22Rv1 (cell line): ENCODE measurements around the gene YPEL5.

ENCODE experiments used
- H3K27ac ChIP-seq: fragments of 450-650 bp; 2 replicates; pipeline ENCODE4 v1.5.1; 2017
- ZFX ChIP-seq: fragments of 450-650 bp; IDR thresholded peaks from 2 replicates; pipeline ENCODE4 v1.6.1; 2017; ENCODE audit warnings: antibody characterized with exemption, borderline replicate concordance
- TF ChIP-seq, protein P1 (sequence below): fragments of 450-650 bp; IDR thresholded peaks from 2 replicates; pipeline ENCODE4 v1.5.1; 2017; ENCODE audit warnings: mild to moderate bottlenecking

The YPEL5 gene

GRCh38 chr2:30149513-30149912, 2.7 kb downstream of the YPEL5 start:
- TF ChIP-seq, protein P1, sequence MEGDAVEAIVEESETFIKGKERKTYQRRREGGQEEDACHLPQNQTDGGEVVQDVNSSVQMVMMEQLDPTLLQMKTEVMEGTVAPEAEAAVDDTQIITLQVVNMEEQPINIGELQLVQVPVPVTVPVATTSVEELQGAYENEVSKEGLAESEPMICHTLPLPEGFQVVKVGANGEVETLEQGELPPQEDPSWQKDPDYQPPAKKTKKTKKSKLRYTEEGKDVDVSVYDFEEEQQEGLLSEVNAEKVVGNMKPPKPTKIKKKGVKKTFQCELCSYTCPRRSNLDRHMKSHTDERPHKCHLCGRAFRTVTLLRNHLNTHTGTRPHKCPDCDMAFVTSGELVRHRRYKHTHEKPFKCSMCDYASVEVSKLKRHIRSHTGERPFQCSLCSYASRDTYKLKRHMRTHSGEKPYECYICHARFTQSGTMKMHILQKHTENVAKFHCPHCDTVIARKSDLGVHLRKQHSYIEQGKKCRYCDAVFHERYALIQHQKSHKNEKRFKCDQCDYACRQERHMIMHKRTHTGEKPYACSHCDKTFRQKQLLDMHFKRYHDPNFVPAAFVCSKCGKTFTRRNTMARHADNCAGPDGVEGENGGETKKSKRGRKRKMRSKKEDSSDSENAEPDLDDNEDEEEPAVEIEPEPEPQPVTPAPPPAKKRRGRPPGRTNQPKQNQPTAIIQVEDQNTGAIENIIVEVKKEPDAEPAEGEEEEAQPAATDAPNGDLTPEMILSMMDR, result no peak
- TF ChIP-seq ZFX, result no peak
- H3K27ac ChIP-seq, result no peak overlapping the region

GRCh38 chr2:30149976-30150375, 3.2 kb downstream of the YPEL5 start:
- no peak overlapping the region for H3K27ac ChIP-seq
- TF ChIP-seq, protein P1, result no peak
- TF ChIP-seq ZFX, result no peak

- no peak overlapping the region for H3K27ac ChIP-seq
- TF ChIP-seq, protein P1, result no peak
- TF ChIP-seq ZFX, result no peak
Measured at GRCh38 chr2:30150786-30151185, 4.0 kb downstream of the YPEL5 start.

DNA sequence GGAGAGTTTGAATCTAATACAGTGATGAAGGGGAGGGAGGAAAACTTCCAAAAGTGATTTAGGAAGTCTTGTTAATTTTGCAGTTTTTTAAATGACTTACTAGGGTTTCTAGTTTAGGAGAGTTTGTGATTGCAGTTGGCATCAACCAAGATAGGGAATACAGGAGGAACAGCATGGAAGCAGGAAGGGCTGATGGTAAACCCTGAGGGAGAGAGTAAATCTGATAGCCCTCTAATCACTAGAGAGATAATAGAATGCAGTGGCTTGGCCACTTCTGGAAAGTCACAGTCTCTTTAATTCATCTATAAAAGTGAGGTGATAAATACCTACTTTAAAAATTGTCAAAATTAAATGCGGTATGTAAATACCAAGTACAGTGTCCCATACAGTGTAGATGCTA, 5.6 kb downstream of the YPEL5 start:
- no peak overlapping the region for H3K27ac ChIP-seq
- TF ChIP-seq, protein P1, result no peak
- no peak for TF ChIP-seq ZFX

- TF ChIP-seq, protein P1, result no peak
- no peak for TF ChIP-seq ZFX
- H3K27ac ChIP-seq, result no peak overlapping the region
Measured at GRCh38 chr2:30155202-30155601, 8.4 kb downstream of the YPEL5 start.

DNA sequence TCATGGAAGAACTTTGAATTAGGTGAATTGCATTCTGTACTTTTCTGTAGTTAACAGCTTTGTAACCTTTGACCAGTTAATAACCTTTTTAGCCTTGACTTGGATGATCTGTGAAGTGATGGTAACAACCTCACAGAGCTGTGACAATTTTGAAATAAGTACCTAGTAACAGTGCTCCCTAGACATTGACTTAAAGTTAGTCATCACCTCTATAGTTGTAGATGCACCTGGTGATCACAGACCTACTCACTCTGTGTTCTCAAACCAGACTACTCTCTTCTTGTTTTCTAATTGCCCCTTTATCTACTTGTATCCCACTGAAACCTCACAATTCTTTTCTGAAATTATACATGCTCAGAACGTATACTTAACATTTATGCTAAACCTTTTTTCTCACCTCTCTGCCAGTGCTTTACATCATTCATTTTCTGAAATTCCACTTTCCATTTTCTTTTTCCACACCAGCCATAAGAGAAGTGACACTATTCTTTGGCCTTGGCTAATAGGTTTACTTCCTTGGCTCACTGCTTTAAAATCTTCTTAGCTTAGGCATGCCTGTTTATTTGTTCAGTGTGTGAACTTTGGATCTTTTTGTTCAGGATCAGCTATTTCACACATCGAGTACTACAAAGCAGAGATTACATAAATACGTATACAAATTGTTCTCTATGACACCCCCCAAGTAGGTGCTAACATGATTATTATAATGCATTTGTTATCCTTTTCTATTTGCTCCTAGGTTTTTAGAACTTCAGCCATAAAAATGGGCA, 9.3 kb downstream of the YPEL5 start:
- TF ChIP-seq, protein P1, result no peak
- no peak for TF ChIP-seq ZFX
- H3K27ac ChIP-seq, result no peak overlapping the region

DNA sequence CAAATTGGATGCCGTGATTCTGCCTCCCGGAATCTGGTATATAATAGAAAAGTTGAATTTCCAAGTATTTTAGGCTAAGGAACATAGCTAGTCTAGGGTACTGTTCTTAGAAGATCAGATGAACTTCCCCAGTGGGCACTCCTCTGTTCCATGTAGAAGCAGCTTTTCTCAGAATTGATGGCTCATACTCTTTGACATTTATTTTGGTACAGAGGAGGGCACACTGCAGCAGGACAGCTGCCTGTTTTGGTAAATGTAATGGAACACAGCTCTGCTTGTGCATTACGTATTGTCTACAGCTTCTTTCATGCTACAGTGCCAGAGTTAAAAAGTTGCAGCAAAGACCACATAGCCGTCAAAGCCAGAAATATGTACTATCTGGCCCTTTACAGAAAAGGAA, 10.8 kb downstream of the YPEL5 start:
- H3K27ac ChIP-seq, result no peak overlapping the region
- no peak for TF ChIP-seq ZFX
- TF ChIP-seq, protein P1, result no peak
